Activated CD8-positive, alpha-beta memory T cell treated with anti-CD3 and anti-CD28 coated beads, Interleukin-2, amount 50 U/mL, for 48 hours (primary cell): ENCODE data around the gene BHLHE41.

Experiments used
- DNase-seq: peaks from one replicate; pipeline ENCODE4 v3.0.0-alpha.2; 2020

BHLHE41 gene

GRCh38 chr12:26124446-26125399, at the start of gene BHLHE41:
BHLHE41 (minus strand) TSS chr12:26125037; CDS start chr12:26124779, 258 bp downstream.
- DNase-seq = peak; percentile 56

GRCh38 chr12:26172946-26173552, 48.2 kb upstream of the BHLHE41 start:
- no peak for DNase-seq

DNA sequence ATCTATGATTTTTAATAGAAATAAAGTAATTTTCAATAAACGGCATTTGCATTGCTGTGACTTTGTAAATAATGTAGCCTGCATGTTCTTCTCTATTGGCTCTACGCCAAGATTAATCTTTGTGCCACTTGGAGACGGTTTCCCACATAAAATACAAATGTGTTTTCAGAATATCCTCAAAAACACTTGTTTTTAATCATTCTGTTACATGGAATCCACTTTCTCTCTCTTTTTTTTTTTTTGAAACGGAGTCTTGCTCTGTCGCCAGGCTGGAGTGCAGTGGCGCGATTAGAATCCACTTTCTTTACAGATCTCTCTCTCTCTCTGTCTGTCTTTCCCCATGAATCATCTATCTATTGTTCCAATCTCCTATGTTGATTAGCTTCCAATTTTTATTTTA, 47.7 kb upstream of the BHLHE41 start:
- no peak for DNase-seq

GRCh38 chr12:26172013-26172412, 47.2 kb upstream of the BHLHE41 start:
- DNase-seq = no peak

- no peak for DNase-seq
Observed at GRCh38 chr12:26164118-26164517, 39.3 kb upstream of the BHLHE41 start.

GRCh38 chr12:26162905-26163304, 38.1 kb upstream of the BHLHE41 start:
- no peak for DNase-seq

GRCh38 chr12:26162174-26162573, 37.3 kb upstream of the BHLHE41 start:
- no peak for DNase-seq

DNA sequence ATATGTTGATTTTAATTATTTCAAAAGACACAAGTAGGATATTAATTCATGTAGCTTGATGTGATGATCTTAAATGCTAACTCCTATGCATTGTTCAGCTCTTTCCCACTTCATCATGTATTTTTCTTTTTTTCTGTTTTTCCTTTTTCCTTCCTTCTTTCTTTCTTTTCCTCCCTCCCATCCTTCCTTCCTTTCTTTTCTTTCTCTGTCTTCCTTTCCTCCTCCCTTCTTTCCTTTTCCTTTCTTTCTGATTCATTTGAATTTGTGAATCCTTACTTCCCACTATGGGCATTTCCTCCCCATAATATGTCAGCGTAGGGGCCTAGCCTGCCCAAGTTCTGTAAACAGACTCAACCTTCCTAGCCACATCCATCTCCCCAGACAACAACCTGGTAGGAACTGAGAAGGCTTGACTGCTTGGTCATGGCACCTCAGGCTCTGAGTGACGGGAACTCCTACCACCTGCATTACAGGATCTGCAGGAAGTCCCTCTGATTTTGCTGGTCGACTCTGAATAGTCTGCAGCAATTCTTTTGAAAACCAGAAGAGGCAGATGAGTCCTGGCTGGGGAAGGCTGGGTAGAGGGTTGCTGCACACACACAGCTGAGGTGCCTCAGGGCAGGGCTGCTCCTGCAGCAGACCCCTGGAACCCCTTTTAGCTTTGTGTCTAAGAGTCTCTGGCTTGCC, 33.4 kb upstream of the BHLHE41 start:
- DNase-seq = no peak

DNA sequence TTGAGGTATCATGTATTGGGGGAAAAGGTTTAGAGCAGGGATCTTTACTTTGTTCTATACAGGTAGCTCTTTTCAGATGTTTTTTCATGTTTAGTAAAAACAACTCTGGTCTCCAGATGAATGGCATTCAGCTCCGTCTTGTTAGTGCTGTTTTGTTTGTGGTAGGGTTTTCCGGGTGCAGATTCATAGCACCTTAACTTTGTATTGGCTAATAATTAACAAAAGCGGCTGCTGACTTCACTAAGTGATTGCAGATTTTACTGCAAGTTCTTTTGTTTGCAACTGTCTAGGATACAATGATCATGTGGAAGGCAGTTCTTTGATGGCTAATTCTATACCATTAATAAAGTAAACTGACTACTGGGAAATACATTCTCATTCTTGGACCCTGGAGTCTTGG, 32.2 kb upstream of the BHLHE41 start:
- no peak for DNase-seq

DNA sequence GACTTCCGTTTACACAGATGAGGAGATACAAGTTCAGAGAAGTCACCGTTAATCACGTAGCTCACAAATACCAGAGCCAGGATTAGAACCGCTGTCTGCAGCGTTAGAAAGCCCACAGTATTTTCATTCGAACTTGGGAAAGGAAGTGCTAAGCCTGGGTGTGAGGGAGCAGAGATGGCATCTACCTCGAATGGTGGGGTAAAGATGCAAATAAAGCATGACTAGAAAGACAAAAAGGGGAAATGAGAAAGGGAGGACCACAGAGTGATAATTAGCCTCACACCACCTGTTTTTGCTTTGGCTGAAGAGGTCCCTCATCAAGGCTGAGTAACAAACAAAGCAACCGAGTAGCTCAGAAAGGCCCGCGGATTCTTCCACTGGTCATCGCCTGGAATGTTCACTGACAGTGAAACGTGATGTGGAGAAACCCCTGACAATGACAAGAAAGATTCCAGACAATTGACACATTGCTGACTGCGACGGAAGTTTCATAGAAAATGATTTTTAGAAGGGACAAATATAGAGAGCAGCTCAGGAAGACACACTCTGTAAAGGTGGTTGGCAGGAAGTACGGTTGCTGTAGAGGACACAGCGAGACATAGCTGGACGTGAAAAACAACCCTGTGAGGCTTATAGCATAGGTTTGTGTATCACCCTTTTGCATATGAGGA, 31.5 kb upstream of the BHLHE41 start:
- no peak for DNase-seq

DNA sequence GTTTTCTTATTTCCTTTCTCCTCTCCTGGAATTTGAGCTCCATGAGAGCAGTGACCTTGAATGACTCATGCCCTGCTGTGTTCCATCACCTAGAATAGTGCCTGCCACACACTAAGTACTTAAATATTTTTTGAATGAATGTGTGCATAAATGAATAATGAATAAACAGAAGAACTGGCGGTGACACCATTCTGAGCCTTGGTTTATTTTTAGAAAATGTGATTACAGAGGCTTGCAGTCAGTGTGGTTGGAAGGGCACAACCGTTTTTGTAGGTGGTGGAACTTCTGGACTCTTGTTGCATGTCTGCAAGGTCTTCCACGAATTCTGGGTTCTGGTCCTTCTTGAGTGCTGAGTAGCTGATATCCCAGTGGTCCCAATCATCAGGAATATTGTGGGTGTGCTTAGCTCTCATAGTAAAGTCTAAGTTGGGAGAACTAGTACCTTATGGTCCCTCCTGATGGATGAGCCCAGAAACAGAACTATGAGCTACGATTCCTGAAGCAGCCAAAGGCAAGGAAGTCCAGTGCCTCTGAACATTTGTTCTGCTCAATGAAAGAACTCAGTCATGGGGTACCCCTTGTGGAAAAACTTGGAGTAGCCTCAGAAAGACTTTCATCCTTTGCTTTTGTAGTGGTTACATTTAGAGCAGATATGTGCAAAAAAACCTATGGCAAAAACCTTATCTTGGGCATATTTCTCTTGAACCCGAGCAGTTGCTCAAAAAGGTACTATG, 28.8 kb upstream of the BHLHE41 start:
- no peak for DNase-seq

GRCh38 chr12:26152507-26153102, 27.8 kb upstream of the BHLHE41 start:
- DNase-seq = no peak

- no peak for DNase-seq
Observed at GRCh38 chr12:26150736-26151450, 26.1 kb upstream of the BHLHE41 start.

- DNase-seq = no peak
Observed at GRCh38 chr12:26149968-26150500, 25.2 kb upstream of the BHLHE41 start.

DNA sequence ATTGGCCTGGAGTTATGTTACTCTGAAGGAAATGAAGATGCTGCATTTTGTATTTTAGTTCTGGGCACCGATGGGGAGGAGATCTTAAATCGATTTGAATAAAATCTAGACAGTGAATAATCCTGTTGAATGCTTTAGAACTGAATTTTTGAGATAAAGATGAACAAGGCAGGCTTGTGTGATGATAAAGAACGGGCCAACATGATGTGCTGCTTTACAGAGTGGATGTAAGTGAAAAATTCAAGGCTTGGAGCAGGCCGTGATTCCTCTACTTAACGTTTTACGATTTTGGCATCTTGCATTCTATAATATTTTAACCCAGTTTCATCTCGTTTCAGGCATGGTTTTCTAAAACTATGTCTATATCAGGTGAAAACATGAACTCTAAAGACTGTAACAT, 23.5 kb upstream of the BHLHE41 start:
- no peak for DNase-seq

GRCh38 chr12:26143291-26143690, 18.5 kb upstream of the BHLHE41 start:
- DNase-seq = no peak

DNA sequence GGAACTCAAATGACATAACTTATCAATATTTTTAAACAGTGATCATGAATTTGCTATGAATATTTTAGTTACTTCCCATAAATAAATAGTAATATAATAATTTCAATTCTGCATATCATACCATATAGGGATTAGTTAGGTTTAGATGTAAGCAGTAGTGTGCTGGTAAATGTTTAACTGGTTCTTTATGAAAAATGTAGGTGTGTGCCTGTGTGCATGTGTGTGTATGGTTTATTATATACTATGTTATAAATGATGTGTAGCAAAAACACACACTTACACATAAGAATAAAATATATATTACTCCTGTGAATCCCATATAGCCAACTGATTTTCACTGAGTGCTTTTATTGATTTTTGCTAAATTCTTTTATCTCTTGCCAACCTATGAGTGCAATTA, 14.0 kb upstream of the BHLHE41 start:
- DNase-seq = no peak

- DNase-seq = no peak
Observed at GRCh38 chr12:26136688-26137087, 11.9 kb upstream of the BHLHE41 start.

GRCh38 chr12:26135571-26135970, 10.7 kb upstream of the BHLHE41 start:
- no peak for DNase-seq

GRCh38 chr12:26135010-26135420, 10.2 kb upstream of the BHLHE41 start:
- DNase-seq = no peak

DNA sequence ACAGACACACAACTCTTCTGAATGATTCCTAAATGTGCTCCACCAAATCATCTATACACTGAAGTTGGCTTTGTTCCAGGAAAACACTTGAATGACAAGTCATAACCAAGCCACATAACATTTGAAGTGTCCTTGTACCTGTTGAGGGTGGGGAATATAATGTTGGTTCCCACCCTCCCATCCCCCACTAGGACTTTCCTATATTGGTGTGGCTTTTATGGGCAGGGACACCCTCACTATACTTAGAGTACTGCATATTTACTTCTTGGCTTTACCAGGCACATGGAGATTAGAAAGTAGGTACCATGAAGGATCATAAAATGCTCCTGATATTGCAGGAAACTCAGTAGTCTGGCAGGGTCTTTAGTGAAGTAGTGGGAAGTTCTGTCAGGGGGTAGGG, 9.7 kb upstream of the BHLHE41 start:
- no peak for DNase-seq
